H9 (cell line): ENCODE results near the gene GABPB2. TPM values are rescaled to one million over a fixed set of nuclear protein-coding genes. Genes with fewer than 3 reads are reported as not detected.

Source experiments
- DNase-seq: peaks from one replicate; pipeline ENCODE4 v3.0.0-alpha.2; 2017
- H2AFZ ChIP-seq: one replicate; pipeline ENCODE4 v1.6.1; 2013; ENCODE audit warnings: mild to moderate bottlenecking, low read length, control low read depth, moderate library complexity
- H2AK5ac ChIP-seq: 2 replicates; pipeline ENCODE4 v1.6.1; 2013; ENCODE audit warnings: low read length, control low read depth, mixed read lengths; ENCODE audit not compliant: insufficient read length
- H2BK120ac ChIP-seq: one replicate; pipeline ENCODE4 v1.6.1; 2013; ENCODE audit warnings: low read depth, mild to moderate bottlenecking, low read length, control low read depth, inconsistent platforms; ENCODE audit not compliant: poor library complexity, severe bottlenecking
- H2BK12ac ChIP-seq: 2 replicates; pipeline ENCODE4 v1.6.1; 2013; ENCODE audit warnings: low read length, control low read depth, mixed read lengths, low read depth; ENCODE audit not compliant: insufficient read length
- H2BK15ac ChIP-seq: 2 replicates; pipeline ENCODE4 v1.6.1; 2013; ENCODE audit warnings: low read depth, low read length, control low read depth
- H2BK20ac ChIP-seq: one replicate; pipeline ENCODE4 v1.6.1; 2013; ENCODE audit warnings: low read depth, mild to moderate bottlenecking, low read length, control low read depth, inconsistent platforms; ENCODE audit not compliant: poor library complexity, severe bottlenecking
- H2BK5ac ChIP-seq: 2 replicates; pipeline ENCODE4 v1.6.1; 2013; ENCODE audit warnings: low read length, control low read depth, mixed read lengths; ENCODE audit not compliant: insufficient read length
- H3K14ac ChIP-seq: 2 replicates; pipeline ENCODE4 v1.6.1; 2013; ENCODE audit warnings: low read length, control low read depth; ENCODE audit not compliant: insufficient read depth
- H3K18ac ChIP-seq: 2 replicates; pipeline ENCODE4 v1.6.1; 2013; ENCODE audit warnings: low read depth, mild to moderate bottlenecking, mixed read lengths, low read length, control low read depth; ENCODE audit not compliant: insufficient read length
- H3K23ac ChIP-seq: 2 replicates; pipeline ENCODE4 v1.6.1; 2013; ENCODE audit warnings: low read length, control low read depth, mixed read lengths, low read depth; ENCODE audit not compliant: insufficient read length
- H3K23me2 ChIP-seq: 2 replicates; pipeline ENCODE4 v1.6.1; 2013; ENCODE audit warnings: low read depth, mild to moderate bottlenecking, mixed read lengths, low read length, control low read depth; ENCODE audit not compliant: insufficient read length, poor library complexity, severe bottlenecking
- H3K27ac ChIP-seq: 2 replicates; pipeline ENCODE4 v1.5.1; 2013; ENCODE audit warnings: low read length, control low read depth, mixed read lengths, low read depth; ENCODE audit not compliant: insufficient read length
- H3K27me3 ChIP-seq: 2 replicates; pipeline ENCODE4 v1.6.1; 2013; ENCODE audit warnings: low read length, control low read depth, inconsistent platforms; ENCODE audit not compliant: insufficient read depth
- H3K4ac ChIP-seq: 2 replicates; pipeline ENCODE4 v1.6.1; 2013; ENCODE audit warnings: low read depth, mild to moderate bottlenecking, control low read depth, inconsistent platforms, low read length, moderate library complexity
- H3K4me1 ChIP-seq: 2 replicates; pipeline ENCODE4 v1.6.1; 2013; ENCODE audit warnings: low read length, control low read depth, inconsistent platforms; ENCODE audit not compliant: insufficient read depth
- H3K4me2 ChIP-seq: 2 replicates; pipeline ENCODE4 v1.6.1; 2013; ENCODE audit warnings: low read length, control low read depth, mixed read lengths; ENCODE audit not compliant: insufficient read length, insufficient read depth
- H3K56ac ChIP-seq: 2 replicates; pipeline ENCODE4 v1.6.1; 2013; ENCODE audit warnings: low read depth, mild to moderate bottlenecking, mixed read lengths, low read length, control low read depth; ENCODE audit not compliant: insufficient read length
- H3K79me1 ChIP-seq: 2 replicates; pipeline ENCODE4 v1.6.1; 2013; ENCODE audit warnings: low read depth, mild to moderate bottlenecking, moderate library complexity, low read length, control low read depth, inconsistent platforms; ENCODE audit not compliant: insufficient read depth, poor library complexity, severe bottlenecking
- H3K79me2 ChIP-seq: 2 replicates; pipeline ENCODE4 v1.6.1; 2013; ENCODE audit warnings: low read length, control low read depth, inconsistent platforms; ENCODE audit not compliant: insufficient read depth
- H3K9ac ChIP-seq: 2 replicates; pipeline ENCODE4 v1.6.1; 2013; ENCODE audit warnings: low read length, control low read depth, mixed read lengths; ENCODE audit not compliant: insufficient read length; ENCODE audit errors: extremely low read depth
- H3K9me3 ChIP-seq: one replicate; pipeline ENCODE4 v1.6.1; 2013; ENCODE audit warnings: low read depth, low read length, inconsistent platforms; ENCODE audit not compliant: control insufficient read depth
- H3T11ph ChIP-seq: one replicate; pipeline ENCODE4 v1.6.1; 2013; ENCODE audit warnings: mild to moderate bottlenecking, low read length, control low read depth, inconsistent platforms
- H4K20me1 ChIP-seq: one replicate; pipeline ENCODE4 v1.6.1; 2013; ENCODE audit not compliant: control insufficient read depth, insufficient read length, insufficient read depth
- H4K5ac ChIP-seq: 2 replicates; pipeline ENCODE4 v1.6.1; 2013; ENCODE audit warnings: low read depth, mild to moderate bottlenecking, mixed read lengths, low read length, control low read depth; ENCODE audit not compliant: insufficient read length
- H4K8ac ChIP-seq: replicated peaks from 2 replicates; pipeline ENCODE4 v1.6.1; 2013; ENCODE audit warnings: low read length, control low read depth, mixed read lengths, low read depth; ENCODE audit not compliant: insufficient read length
- H4K91ac ChIP-seq: 2 replicates; pipeline ENCODE4 v1.6.1; 2013; ENCODE audit warnings: low read depth, mild to moderate bottlenecking, moderate library complexity, mixed read lengths, low read length, control low read depth; ENCODE audit not compliant: insufficient read length
- H3K27ac Mint-ChIP-seq, 3 experiments: 2 replicates in 2 of 3; 3 replicates in 1 of 3; pipeline ENCODE4 v1.8.0; 2020 to 2021; ENCODE audit warnings: mixed read lengths in 3 of 3, mild to moderate bottlenecking in 1 of 3, moderate library complexity in 1 of 3
- H3K27me3 Mint-ChIP-seq: 2 replicates; pipeline ENCODE4 v1.8.0; 2021; ENCODE audit warnings: low read depth, mild to moderate bottlenecking, moderate library complexity, mixed read lengths
- H3K36me3 Mint-ChIP-seq, 3 experiments: 2 replicates in 2 of 3; 3 replicates in 1 of 3; pipeline ENCODE4 v1.8.0; 2020 to 2021; ENCODE audit warnings: low read depth in 3 of 3, mixed read lengths in 3 of 3; ENCODE audit not compliant: insufficient read depth in 1 of 3
- H3K4me1 Mint-ChIP-seq, 2 experiments: 2 replicates each; pipeline ENCODE4 v1.8.0; 2020; ENCODE audit warnings: mixed read lengths in 2 of 2
- H3K4me3 Mint-ChIP-seq, 2 experiments: 2 replicates in 1 of 2; 3 replicates in 1 of 2; pipeline ENCODE4 v1.8.0; 2020 to 2021; ENCODE audit warnings: mild to moderate bottlenecking in 2 of 2, mixed read lengths in 2 of 2, moderate library complexity in 1 of 2
- H3K9me3 Mint-ChIP-seq, 2 experiments: 2 replicates in 1 of 2; 3 replicates in 1 of 2; pipeline ENCODE4 v1.8.0; 2020; ENCODE audit warnings: mild to moderate bottlenecking in 2 of 2, mixed read lengths in 2 of 2, moderate library complexity in 1 of 2
- CTCF ChIP-seq: fragments of 200-600 bp; sonication (generic); conservative IDR thresholded peaks from 3 replicates; pipeline ENCODE4 v1.8.0; 2021; ENCODE audit warnings: antibody characterized with exemption, mild to moderate bottlenecking
- WGBS: extraction: QIAGEN DNeasy Blood & Tissue Kit; methylation state at CpG from one replicate; pipeline ENCODE4 v1.1.7; 2013; ENCODE audit warnings: missing lambda C conversion rate, low lambda C conversion rate, mixed read lengths; ENCODE audit not compliant: insufficient read length; ENCODE audit errors: extremely low coverage; 5-methylcytosine and 5-hydroxymethylcytosine counted together
- total RNA-seq: library from RNA; stranded (reverse); gene quantifications from 2 replicates; pipeline ENCODE4 v1.2.1, GENCODE V29; 2021

Gene GABPB2
- total RNA-seq, 1 experiment from 2014 or later, result 4.1 TPM

- Mint-ChIP-seq H3K36me3 (peaks cover under 1 to 21% (median 17%) of the 10 kb centered on the region in 3 experiments; a peak in 6 of 7 replicates), H3K4me1 (peaks cover 14 to 25% of the 10 kb centered on the region in 2 experiments), H3K27ac (peak overlapping the region; percentile 61 to 89 (median 81); a peak in 6 of 7 replicates), H3K27me3 (peaks cover 12% of the 10 kb centered on the region), H3K4me3 (peak overlapping the region; percentile 62 to 76), H3K9me3 (no peaks in the 10 kb centered on the region)
- H2AK5ac ChIP-seq, result no peak overlapping the region
- no peak overlapping the region for H4K5ac ChIP-seq
- no peak overlapping the region for H3K9ac ChIP-seq
- no peak overlapping the region for H3K27ac ChIP-seq
- no peak overlapping the region for H4K91ac ChIP-seq
- H3K18ac ChIP-seq, result no peak overlapping the region
- no peak overlapping the region for H2BK15ac ChIP-seq
- H3K79me2 ChIP-seq, result no peaks in the 10 kb centered on the region
- H3K79me1 ChIP-seq, result no peaks in the 10 kb centered on the region
- H4K20me1 ChIP-seq, result no peaks in the 10 kb centered on the region
- H4K8ac ChIP-seq, result no peak overlapping the region
- no peaks in the 10 kb centered on the region for H3K9me3 ChIP-seq
- H2AFZ ChIP-seq, result no peak overlapping the region
- peaks cover 15% of the 10 kb centered on the region for H3K23me2 ChIP-seq
- H3K4me2 ChIP-seq, result peak overlapping the region; percentile 53
- H3K4ac ChIP-seq, result no peak overlapping the region
- no peak overlapping the region for H3K23ac ChIP-seq
- H2BK20ac ChIP-seq, result no peak overlapping the region
- no peak for TF ChIP-seq CTCF
- no peak overlapping the region for H2BK5ac ChIP-seq
- H3T11ph ChIP-seq, result no peak overlapping the region
- WGBS, result no CpG with 5 or more reads among the region's 45 CpGs
- peak; percentile 97 for DNase-seq
- H3K4me1 ChIP-seq, result no peaks in the 10 kb centered on the region
- H3K56ac ChIP-seq, result no peak overlapping the region
- H2BK120ac ChIP-seq, result no peak overlapping the region
- H2BK12ac ChIP-seq, result no peak overlapping the region
- H3K14ac ChIP-seq, result no peak overlapping the region
- no peaks in the 10 kb centered on the region; the same call in 1 of the 2 replicates for H3K27me3 ChIP-seq
Observed at GRCh38 chr1:151130987-151131586, 60.5 kb downstream of the GABPB2 start.
